Retinal pigment epithelial cell (primary cell): ENCODE measurements around the gene ACSF3.

ENCODE experiments used
- DNase-seq: peaks from one replicate; pipeline ENCODE4 v3.0.0-alpha.2; 2010; ENCODE audit warnings: low read depth
- H3K4me3 ChIP-seq: 2 replicates; pipeline ENCODE4 v1.5.1; 2011; ENCODE audit warnings: mild to moderate bottlenecking, low read length, control low read depth, moderate library complexity
- TF ChIP-seq, protein P1 (sequence below): conservative IDR thresholded peaks from 2 replicates; pipeline ENCODE4 v1.5.1; 2011; ENCODE audit warnings: low read depth, low read length, control low read depth, inconsistent platforms

Gene ACSF3

DNA sequence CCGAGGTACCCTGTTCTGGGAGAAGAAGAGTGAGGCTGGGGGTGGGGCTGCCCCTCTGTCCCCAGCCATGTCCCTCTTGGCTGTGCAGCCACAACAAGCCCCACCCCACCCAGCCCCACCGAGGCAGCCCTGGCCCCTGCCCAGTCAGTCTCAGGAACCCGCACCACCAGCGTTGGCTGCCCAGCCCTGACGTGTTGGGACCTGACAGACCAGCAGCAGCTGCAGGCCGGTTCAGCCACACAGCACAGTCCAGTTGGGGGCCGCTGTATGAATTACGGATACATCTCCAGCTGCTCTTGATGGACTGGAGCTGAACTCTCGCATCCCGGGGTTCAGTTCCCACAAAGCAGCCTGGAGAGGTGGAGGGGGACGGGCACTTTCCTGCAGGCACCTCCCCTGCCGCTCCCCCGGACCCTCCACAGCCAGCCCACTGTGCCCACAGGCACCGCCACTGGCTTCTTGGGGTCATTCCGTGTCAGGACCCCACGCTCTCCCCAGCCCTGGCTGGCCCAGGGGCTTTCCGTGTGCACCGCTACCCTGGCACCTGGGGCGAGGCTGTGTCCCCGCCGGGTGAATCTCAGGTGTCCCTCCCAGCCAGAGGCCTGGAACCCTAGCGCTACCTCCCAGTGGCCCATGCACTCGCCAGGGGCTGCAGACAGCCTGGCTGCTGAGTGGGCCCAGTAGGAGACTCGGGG is 84.9 kb downstream of the ACSF3 start:
- no peak for DNase-seq
- no peak overlapping the region for H3K4me3 ChIP-seq
- TF ChIP-seq, protein P1, sequence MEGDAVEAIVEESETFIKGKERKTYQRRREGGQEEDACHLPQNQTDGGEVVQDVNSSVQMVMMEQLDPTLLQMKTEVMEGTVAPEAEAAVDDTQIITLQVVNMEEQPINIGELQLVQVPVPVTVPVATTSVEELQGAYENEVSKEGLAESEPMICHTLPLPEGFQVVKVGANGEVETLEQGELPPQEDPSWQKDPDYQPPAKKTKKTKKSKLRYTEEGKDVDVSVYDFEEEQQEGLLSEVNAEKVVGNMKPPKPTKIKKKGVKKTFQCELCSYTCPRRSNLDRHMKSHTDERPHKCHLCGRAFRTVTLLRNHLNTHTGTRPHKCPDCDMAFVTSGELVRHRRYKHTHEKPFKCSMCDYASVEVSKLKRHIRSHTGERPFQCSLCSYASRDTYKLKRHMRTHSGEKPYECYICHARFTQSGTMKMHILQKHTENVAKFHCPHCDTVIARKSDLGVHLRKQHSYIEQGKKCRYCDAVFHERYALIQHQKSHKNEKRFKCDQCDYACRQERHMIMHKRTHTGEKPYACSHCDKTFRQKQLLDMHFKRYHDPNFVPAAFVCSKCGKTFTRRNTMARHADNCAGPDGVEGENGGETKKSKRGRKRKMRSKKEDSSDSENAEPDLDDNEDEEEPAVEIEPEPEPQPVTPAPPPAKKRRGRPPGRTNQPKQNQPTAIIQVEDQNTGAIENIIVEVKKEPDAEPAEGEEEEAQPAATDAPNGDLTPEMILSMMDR: no peak

DNA sequence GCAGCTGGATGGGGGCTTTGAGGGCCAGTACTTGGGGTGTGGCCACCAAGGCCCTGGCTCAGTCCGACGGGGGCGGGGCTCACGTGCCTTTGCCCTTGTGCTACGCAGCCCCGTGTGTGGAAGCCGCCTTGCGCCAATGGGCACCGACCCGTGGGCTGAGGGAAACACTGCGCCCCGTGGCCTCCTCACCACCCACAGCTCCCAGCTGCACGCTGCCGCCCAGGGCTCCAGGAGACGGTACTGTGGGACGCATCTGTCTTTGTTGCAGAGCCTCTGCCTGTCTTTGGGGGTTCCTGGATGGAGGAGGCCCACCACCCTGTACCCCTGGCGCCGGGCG is 85.5 kb downstream of the ACSF3 start:
- no peak for DNase-seq
- H3K4me3 ChIP-seq: no peak overlapping the region
- TF ChIP-seq, protein P1: no peak

DNA sequence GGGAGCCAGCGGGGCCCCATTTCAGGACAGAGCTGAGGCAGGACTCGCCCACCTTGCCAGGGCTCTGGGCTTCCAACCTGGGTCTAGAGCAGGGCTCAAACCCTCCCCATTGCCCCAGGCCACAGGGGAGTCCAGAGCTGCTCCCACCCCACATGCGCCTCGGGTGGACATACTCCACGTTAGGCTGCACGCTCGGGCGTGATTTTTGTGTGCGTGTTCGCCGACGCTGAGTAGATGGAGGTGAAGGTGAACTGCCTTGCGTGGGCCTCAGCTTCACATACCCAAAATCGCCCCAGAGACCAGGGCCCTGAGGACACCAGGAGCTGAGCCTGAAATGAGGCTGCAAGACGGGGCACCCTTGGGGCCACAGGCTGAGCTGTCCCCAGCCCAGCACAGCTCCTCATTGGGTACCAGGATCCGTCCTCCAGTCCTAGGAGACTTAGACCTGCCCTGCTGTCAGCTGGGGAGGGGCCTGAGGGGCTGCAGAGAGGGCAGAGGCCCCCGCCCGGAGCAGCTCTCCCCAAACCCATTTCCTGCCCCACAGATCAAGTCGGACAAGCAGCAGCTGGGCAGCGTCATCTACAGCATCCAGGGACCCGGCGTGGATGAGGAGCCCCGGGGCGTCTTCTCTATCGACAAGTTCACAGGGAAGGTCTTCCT is 86.1 kb downstream of the ACSF3 start:
- no peak for DNase-seq
- H3K4me3 ChIP-seq: no peak overlapping the region
- TF ChIP-seq, protein P1: no peak

DNA sequence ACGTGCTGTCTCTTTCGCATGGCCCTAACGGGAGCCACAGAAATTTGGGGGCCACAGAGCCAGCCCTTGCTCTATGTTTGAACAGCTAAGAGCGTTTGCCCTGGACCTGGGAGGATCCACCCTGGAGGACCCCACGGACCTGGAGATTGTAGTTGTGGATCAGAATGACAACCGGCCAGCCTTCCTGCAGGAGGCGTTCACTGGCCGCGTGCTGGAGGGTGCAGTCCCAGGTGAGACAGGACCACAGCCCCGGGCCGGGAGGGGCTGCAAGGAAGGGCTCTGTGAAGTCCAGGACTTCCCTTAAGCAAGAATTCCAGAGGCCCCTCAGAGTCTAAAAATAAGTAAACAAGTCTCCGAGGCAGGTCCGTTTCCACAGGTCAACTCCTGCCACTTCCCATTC is 89.8 kb downstream of the ACSF3 start:
- DNase-seq: no peak
- TF ChIP-seq, protein P1: no peak
- no peak overlapping the region for H3K4me3 ChIP-seq

DNA sequence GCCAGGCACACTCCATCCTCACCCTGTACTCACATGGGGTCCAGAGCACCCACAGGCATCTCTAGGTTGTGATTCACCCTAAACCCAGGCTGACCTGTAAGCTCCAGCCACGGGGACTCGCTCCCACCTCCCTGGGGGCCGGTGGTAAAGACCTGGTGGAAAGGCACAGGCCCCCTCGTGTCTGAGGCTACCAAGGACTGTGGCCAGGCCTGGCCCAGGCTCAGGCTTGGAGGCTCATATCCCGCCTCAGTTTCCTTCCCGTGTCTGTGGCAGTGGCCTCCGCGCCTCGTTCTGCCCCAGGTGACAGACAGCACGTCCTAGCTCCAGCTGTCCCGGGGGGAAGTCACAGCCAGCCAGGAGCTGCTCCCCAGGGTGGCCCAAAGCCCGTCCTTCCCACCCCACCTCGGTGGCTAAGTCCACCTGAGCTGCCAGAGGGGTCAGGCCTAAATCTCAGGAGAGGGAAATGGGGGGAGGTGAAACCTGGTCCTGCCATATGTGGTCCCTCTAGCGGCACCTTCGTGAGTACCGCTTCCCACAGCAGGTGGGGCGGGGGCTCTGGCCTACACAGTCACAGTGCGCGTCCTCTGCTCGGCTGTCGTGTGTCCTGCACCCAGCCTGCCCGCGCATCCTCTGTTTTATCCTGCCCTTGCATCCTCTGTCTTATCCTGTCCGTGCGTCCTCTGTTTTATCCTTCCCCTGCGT is 90.5 kb downstream of the ACSF3 start:
- TF ChIP-seq, protein P1: no peak
- DNase-seq: no peak
- no peak overlapping the region for H3K4me3 ChIP-seq

DNA sequence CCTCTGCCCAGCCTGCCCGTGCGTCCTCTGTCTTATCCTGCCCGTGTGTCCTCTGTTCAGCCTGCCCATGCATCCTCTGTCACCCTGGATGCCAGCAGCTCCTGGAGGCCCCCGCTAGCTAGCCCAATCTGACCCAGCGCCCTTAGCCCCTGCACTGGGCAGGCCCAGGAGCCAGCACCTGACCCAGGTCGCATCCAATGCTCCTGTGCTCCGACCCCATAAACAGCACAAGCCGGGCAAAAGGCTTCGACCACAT is 91.0 kb downstream of the ACSF3 start:
- no peak overlapping the region for H3K4me3 ChIP-seq
- no peak for DNase-seq
- TF ChIP-seq, protein P1: no peak
